GM21390 (cell line): ENCODE measurements around the gene DBNL.

Experiments used
- ATAC-seq: cut with Tn5 transposase; IDR thresholded peaks from one replicate; pipeline ENCODE4 v1.9.1; 2021; ENCODE audit not compliant: unreplicated experiment

The DBNL gene

DNA sequence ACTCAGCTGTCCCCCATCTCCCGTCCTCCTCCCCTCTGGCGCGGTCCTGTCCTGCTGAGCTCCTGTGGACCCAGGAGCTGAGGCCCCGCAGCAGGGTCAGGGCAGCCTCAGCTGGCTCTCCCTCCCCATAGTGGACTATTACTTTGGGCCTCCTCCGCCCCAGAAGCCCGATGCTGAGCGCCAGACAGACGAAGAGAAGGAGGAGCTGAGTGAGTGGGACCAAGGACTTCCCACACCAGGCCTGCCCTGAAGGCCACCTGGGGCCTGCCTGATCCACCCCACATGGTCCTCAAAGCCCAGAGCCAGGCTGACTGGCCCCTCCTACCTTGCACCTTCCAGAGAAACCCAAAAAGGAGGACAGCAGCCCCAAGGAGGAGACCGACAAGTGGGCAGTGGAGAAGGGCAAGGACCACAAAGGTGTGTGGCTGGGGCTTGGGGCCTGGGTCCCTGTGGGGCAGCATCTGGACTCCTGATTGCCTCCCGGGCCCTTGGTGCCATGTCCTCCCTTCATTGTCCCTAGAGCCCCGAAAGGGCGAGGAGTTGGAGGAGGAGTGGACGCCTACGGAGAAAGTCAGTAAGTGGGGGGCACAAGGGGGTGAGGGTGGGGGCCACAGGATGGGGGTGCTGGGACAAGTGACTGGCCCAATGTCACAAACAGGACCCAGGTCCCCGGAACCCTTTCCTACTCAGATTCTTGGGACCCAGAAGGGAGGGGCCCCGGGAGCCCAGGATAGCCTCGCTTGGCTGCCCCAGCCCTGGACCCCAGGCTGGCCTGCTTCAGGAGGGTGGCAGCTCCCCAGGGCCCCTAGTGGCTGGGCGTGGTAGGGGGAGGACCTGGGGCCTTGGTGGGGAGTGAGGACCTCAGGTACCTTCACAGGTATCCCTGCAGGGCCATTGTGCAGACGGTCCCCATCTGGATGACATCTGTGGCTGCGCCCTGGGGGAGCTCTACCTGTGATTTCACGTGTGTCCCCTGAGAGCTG, 64.6 kb downstream of the DBNL start:
- ATAC-seq, result no peak

DNA sequence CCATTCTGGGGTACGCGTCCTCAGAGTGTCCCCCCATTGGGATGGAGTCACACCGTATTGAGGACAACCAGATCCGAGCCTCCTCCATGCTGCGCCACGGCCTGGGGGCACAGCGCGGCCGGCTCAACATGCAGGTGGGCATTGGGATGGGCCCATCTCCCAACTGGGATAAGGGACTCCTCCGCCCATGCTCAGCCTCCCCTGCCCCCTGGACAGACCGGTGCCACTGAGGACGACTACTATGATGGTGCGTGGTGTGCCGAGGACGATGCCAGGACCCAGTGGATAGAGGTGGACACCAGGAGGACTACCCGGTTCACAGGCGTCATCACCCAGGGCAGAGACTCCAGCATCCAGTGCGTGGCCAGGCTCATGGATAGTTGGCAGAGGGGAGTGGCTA, 65.5 kb downstream of the DBNL start:
- no peak for ATAC-seq

DNA sequence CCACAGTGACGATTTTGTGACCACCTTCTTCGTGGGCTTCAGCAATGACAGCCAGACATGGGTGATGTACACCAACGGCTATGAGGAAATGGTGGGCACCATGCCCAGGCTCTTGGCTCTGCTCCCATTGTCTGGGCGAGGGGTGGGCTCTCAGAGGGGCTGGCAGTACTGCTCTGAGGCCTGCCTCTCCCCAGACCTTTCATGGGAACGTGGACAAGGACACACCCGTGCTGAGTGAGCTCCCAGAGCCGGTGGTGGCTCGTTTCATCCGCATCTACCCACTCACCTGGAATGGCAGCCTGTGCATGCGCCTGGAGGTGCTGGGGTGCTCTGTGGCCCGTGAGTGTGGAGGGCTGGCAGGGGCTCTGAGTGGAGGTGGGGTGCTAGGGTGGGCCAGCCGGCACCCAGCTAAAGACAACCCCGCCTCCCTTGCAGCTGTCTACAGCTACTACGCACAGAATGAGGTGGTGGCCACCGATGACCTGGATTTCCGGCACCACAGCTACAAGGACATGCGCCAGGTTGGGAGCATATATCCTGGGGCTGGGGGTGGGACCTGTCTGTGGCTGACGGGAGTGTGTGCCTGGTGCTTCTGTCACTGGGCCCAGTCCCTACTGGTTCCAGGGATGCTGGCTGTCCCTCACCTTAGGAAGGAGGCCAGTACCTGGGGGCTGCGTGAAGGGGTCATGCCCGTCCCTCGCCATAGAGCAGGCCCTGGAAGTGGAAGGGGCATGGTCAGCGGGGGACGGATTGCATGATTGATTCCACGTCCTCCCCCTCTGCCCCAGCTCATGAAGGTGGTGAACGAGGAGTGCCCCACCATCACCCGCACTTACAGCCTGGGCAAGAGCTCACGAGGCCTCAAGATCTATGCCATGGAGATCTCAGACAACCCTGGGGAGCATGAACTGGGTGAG, 66.5 kb downstream of the DBNL start:
- no peak for ATAC-seq
